Measurements from ENCODE around the gene CCDC171.

DNA sequence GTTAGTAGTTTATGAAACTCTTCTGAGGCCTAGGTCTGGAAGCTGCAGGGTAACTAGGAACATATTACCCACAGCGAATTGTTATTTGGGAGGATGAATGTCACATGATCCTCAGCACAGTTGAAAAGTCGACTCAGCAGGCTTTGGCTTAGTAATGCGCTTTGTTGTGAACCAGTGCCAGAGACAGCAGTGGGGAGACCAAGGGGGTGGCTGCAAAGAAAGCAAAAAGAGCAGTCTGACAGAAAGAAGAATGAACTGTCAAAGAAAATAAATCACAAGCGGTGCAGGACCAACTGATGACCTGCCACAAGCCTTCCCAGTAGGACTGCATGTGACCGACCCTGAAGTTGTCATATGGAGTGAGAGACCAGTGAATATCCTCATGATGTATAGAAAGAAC is 170.0 kb downstream of the CCDC171 start:
- no peak for TF ChIP-seq POLR2A (IDR thresholded peaks at IDR 0.05)
- TF ChIP-seq, protein P1, sequence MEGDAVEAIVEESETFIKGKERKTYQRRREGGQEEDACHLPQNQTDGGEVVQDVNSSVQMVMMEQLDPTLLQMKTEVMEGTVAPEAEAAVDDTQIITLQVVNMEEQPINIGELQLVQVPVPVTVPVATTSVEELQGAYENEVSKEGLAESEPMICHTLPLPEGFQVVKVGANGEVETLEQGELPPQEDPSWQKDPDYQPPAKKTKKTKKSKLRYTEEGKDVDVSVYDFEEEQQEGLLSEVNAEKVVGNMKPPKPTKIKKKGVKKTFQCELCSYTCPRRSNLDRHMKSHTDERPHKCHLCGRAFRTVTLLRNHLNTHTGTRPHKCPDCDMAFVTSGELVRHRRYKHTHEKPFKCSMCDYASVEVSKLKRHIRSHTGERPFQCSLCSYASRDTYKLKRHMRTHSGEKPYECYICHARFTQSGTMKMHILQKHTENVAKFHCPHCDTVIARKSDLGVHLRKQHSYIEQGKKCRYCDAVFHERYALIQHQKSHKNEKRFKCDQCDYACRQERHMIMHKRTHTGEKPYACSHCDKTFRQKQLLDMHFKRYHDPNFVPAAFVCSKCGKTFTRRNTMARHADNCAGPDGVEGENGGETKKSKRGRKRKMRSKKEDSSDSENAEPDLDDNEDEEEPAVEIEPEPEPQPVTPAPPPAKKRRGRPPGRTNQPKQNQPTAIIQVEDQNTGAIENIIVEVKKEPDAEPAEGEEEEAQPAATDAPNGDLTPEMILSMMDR (IDR thresholded peaks at IDR 0.05) = no peak
